Measurements from ENCODE around the gene PRRC1.

The PRRC1 gene

GRCh38 chr5:127581450-127581849 is 64.0 kb downstream of the PRRC1 start:
- no peak for DNase-seq (ENCODE audit: low read depth)
- TF ChIP-seq CTCF (IDR thresholded peaks at IDR 0.05; ENCODE audit: insufficient read depth, low read depth, low read length, missing control alignments) = no peak

GRCh38 chr5:127582773-127583370 is 65.4 kb downstream of the PRRC1 start:
- no peak overlapping the region for H3K4me3 ChIP-seq (ENCODE audit: low read length)
- no peak for TF ChIP-seq CTCF (IDR thresholded peaks at IDR 0.05; ENCODE audit: insufficient read depth, low read depth, low read length, missing control alignments)
- no peak for DNase-seq (ENCODE audit: low read depth)

More at GRCh38 chr5:127581450-127581849, 64.0 kb downstream of the PRRC1 start:
- H3K4me3 ChIP-seq (ENCODE audit: low read length) = no peak overlapping the region

- no peak for DNase-seq (ENCODE audit: low read depth)
- H3K4me3 ChIP-seq (ENCODE audit: low read length) = no peak overlapping the region
- TF ChIP-seq CTCF (IDR thresholded peaks at IDR 0.05; ENCODE audit: insufficient read depth, low read depth, low read length, missing control alignments) = no peak
Measured at GRCh38 chr5:127583866-127584265, 66.4 kb downstream of the PRRC1 start.

GRCh38 chr5:127585661-127586060 is 68.2 kb downstream of the PRRC1 start:
- no peak overlapping the region for H3K4me3 ChIP-seq (ENCODE audit: low read length)
- DNase-seq (ENCODE audit: low read depth) = no peak
- TF ChIP-seq CTCF (IDR thresholded peaks at IDR 0.05; ENCODE audit: insufficient read depth, low read depth, low read length, missing control alignments) = no peak

GRCh38 chr5:127586066-127586770 is 68.8 kb downstream of the PRRC1 start:
- no peak for TF ChIP-seq CTCF (IDR thresholded peaks at IDR 0.05; ENCODE audit: insufficient read depth, low read depth, low read length, missing control alignments)
- DNase-seq (ENCODE audit: low read depth) = no peak
- H3K4me3 ChIP-seq (ENCODE audit: low read length) = no peak overlapping the region

- no peak overlapping the region for H3K4me3 ChIP-seq (ENCODE audit: low read length)
- no peak for TF ChIP-seq CTCF (IDR thresholded peaks at IDR 0.05; ENCODE audit: insufficient read depth, low read depth, low read length, missing control alignments)
Measured at GRCh38 chr5:127586811-127587210, 69.4 kb downstream of the PRRC1 start.

More at GRCh38 chr5:127586811-127587210, 69.4 kb downstream of the PRRC1 start:
- no peak for DNase-seq (ENCODE audit: low read depth)
